Suprapubic skin (tissue), 4 donors: ENCODE data around the gene STX7. TPM values are rescaled to one million over a fixed set of nuclear protein-coding genes. Genes with fewer than 3 reads are reported as not detected.

Source experiments
- DNase-seq, 2 donors: peaks; one replicate each; pipeline ENCODE4 v3.0.0-alpha.2; 2019; ENCODE audit warnings: low spot score in 2 of 2
- H3K27ac ChIP-seq: fragments of 200-600 bp; sonication (generic); one replicate; pipeline ENCODE4 v1.5.1; 2019
- H3K27me3 ChIP-seq: fragments of 200-600 bp; sonication (generic); one replicate; pipeline ENCODE4 v1.5.1; 2019
- H3K36me3 ChIP-seq: fragments of 200-600 bp; sonication (generic); one replicate; pipeline ENCODE4 v1.5.1; 2019
- H3K4me1 ChIP-seq: fragments of 200-600 bp; sonication (generic); one replicate; pipeline ENCODE4 v1.5.1; 2019
- H3K4me3 ChIP-seq: fragments of 200-600 bp; sonication (generic); one replicate; pipeline ENCODE4 v1.5.1; 2019; ENCODE audit warnings: mild to moderate bottlenecking
- H3K9me3 ChIP-seq: fragments of 200-600 bp; sonication (generic); one replicate; pipeline ENCODE4 v1.5.1; 2019
- CTCF ChIP-seq, 2 donors: fragments of 200-600 bp in 1 of 2; fragments of 450-650 bp in 1 of 2; sonication (generic) in 1 of 2; IDR thresholded peaks; one replicate each; pipeline ENCODE4 v1.5.1; 2016 to 2019; ENCODE audit warnings: antibody characterized with exemption in 2 of 2, mild to moderate bottlenecking in 1 of 2, moderate library complexity in 1 of 2
- EP300 ChIP-seq: sonication (generic); formaldehyde crosslinking; IDR thresholded peaks from one replicate; pipeline ENCODE4 v1.6.1; 2017; ENCODE audit warnings: antibody characterized with exemption
- POLR2A ChIP-seq, 2 donors: fragments of 450-650 bp; IDR thresholded peaks; one replicate each; pipeline ENCODE4 v1.6.1; 2017; ENCODE audit warnings: antibody characterized with exemption in 2 of 2, mild to moderate bottlenecking in 2 of 2, moderate library complexity in 2 of 2
- POLR2AphosphoS5 ChIP-seq, 3 donors: sonication (generic); formaldehyde crosslinking; IDR thresholded peaks; one replicate each; pipeline ENCODE4 v1.6.1; 2017; ENCODE audit warnings: antibody characterized with exemption in 3 of 3
- WGBS: methylation state at CpG from one replicate; pipeline ENCODE4 v1.1.5; 2018; 5-methylcytosine and 5-hydroxymethylcytosine counted together
- total RNA-seq, 4 donors: library from RNA; depleted of rRNA; stranded (reverse); fragments of >200 nt; gene quantifications; one replicate each; pipeline ENCODE4 v1.1.0, GENCODE V29; 2016

The STX7 gene
- total RNA-seq, 4 donors from 2014 or later: 24.9 to 43.5 (median 31.8) TPM

- H3K27me3 ChIP-seq: no peaks in the 10 kb centered on the region
- H3K27ac ChIP-seq: no peak overlapping the region
- H3K9me3 ChIP-seq: no peaks in the 10 kb centered on the region
- TF ChIP-seq POLR2AphosphoS5 (IDR thresholded peaks at IDR 0.05) (no peak), EP300 (no peak), CTCF (IDR thresholded peaks at IDR 0.05) (no peak), POLR2A (IDR thresholded peaks at IDR 0.05) (no peak)
- H3K4me3 ChIP-seq: no peak overlapping the region
- 74% methylated on average over 1 of the region's 1 CpG for WGBS
- no peak for DNase-seq
- H3K4me1 ChIP-seq: peaks cover 6% of the 10 kb centered on the region
- H3K36me3 ChIP-seq: peaks cover 19% of the 10 kb centered on the region
Measured at GRCh38 chr6:132475925-132476324, 37.0 kb downstream of the STX7 start.

- H3K27ac ChIP-seq: no peak overlapping the region
- no peak overlapping the region for H3K4me3 ChIP-seq
- H3K9me3 ChIP-seq: no peaks in the 10 kb centered on the region
- TF ChIP-seq POLR2AphosphoS5 (IDR thresholded peaks at IDR 0.05) (no peak), CTCF (IDR thresholded peaks at IDR 0.05) (no peak), EP300 (no peak), POLR2A (IDR thresholded peaks at IDR 0.05) (no peak)
- WGBS: 81% methylated on average over 3 of the region's 3 CpGs
- DNase-seq: no peak
- no peaks in the 10 kb centered on the region for H3K27me3 ChIP-seq
- no peaks in the 10 kb centered on the region for H3K4me1 ChIP-seq
- peaks cover 56% of the 10 kb centered on the region for H3K36me3 ChIP-seq
Measured at GRCh38 chr6:132471787-132472186, 41.1 kb downstream of the STX7 start.

GRCh38 chr6:132466952-132467351, 46.0 kb downstream of the STX7 start:
- Histone ChIP-seq H3K4me1 (no peaks in the 10 kb centered on the region), H3K27me3 (no peaks in the 10 kb centered on the region), H3K9me3 (no peaks in the 10 kb centered on the region), H3K4me3 (no peak overlapping the region), H3K27ac (no peak overlapping the region), H3K36me3 (peaks cover 91% of the 10 kb centered on the region)
- WGBS: 61% methylated on average over 3 of the region's 3 CpGs
- no peak for DNase-seq
- TF ChIP-seq POLR2A (IDR thresholded peaks at IDR 0.05) (no peak), POLR2AphosphoS5 (IDR thresholded peaks at IDR 0.05) (no peak), CTCF (IDR thresholded peaks at IDR 0.05) (no peak), EP300 (no peak)

- WGBS: 78% methylated on average over 5 of the region's 5 CpGs
- H3K27ac ChIP-seq: no peak overlapping the region
- H3K4me3 ChIP-seq: no peak overlapping the region
- peaks cover 90% of the 10 kb centered on the region for H3K36me3 ChIP-seq
- DNase-seq: no peak
- no peaks in the 10 kb centered on the region for H3K27me3 ChIP-seq
- H3K9me3 ChIP-seq: no peaks in the 10 kb centered on the region
- TF ChIP-seq POLR2AphosphoS5 (IDR thresholded peaks at IDR 0.05) (no peak), CTCF (IDR thresholded peaks at IDR 0.05) (no peak), POLR2A (IDR thresholded peaks at IDR 0.05) (no peak), EP300 (no peak)
- no peaks in the 10 kb centered on the region for H3K4me1 ChIP-seq
Measured at GRCh38 chr6:132465530-132466485, 47.1 kb downstream of the STX7 start.

- Histone ChIP-seq H3K27ac (no peak overlapping the region), H3K36me3 (peaks cover 87% of the 10 kb centered on the region), H3K9me3 (no peaks in the 10 kb centered on the region), H3K4me1 (no peaks in the 10 kb centered on the region), H3K27me3 (no peaks in the 10 kb centered on the region), H3K4me3 (no peak overlapping the region)
- no peak for DNase-seq
- WGBS: 91% methylated on average over 5 of the region's 5 CpGs
- TF ChIP-seq POLR2AphosphoS5 (IDR thresholded peaks at IDR 0.05) (no peak), POLR2A (IDR thresholded peaks at IDR 0.05) (no peak), CTCF (IDR thresholded peaks at IDR 0.05) (no peak), EP300 (no peak)
Measured at GRCh38 chr6:132464538-132465256, 48.2 kb downstream of the STX7 start.
